NK-92 (cell line): ENCODE data around the gene ARRB2.

ENCODE experiments used
- DNase-seq: peaks from one replicate; lab custom pipeline; 2025; ENCODE audit not compliant: unreplicated experiment; lab: John Stamatoyannopoulos, UW

Gene ARRB2

GRCh38 chr17:4748686-4749085, 38.3 kb downstream of the ARRB2 start:
- no peak for DNase-seq

- DNase-seq, result no peak
Measured at GRCh38 chr17:4750606-4751005, 40.2 kb downstream of the ARRB2 start.

DNA sequence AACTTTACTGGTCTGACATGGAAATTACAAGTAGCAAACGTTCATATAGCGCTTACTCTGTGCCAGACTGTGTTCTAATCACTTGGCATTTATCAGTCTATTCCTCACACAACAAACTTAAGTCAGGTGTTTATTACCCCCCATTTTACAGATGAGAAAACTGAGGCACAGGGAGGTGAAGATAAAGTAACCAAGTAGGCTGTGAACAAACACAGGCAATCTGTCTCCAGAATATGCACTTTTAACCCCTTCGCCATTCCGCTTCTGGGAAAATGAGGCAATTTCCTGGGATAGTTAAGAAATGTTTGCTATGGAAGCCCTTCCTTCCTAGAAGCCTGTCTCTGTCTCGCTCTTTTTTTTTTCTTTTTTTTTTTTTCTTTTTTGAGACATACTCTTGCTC, 41.5 kb downstream of the ARRB2 start:
- no peak for DNase-seq

GRCh38 chr17:4753392-4753791, 43.0 kb downstream of the ARRB2 start:
- no peak for DNase-seq

DNA sequence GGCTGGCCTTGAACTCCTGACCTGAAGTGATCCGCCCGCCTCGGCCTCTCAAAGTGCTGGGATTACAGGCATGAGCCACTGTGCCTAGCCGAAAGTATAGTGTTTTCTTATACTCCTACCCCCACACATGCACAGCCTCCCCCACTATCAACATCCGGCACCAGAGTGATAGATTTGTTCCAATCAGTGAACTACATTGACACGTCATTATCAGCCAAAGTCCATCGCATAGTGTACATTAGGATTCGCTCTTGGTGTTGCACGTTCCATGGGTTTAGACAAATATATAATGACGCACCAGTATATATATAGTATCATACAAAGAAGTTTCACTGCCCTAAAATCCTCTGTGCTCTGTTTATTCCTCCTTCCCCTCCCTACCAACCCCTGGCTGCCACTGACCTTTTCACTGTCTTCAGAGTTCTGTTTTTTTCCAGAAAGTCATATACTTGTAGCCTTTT, 49.4 kb downstream of the ARRB2 start:
- no peak for DNase-seq

DNA sequence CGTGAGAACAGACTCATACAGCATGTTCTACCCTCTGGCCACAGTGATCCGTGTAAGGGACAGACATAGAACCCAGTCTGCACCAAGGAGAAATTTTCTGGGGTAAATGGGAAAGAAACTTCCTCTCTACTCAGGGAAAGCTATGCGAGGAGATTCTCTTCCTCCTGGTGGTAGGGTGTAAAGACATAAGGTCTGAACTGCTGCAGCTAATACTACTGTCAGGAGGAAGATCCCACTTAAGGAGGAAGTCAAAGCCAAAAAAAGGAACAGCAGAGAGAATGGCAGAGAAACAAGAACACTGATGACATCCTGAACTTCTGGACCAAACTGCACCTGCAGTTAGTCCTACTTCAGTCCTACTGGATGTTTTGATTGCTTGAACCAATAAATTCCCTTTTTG, 54.2 kb downstream of the ARRB2 start:
- DNase-seq, result no peak

GRCh38 chr17:4766201-4766600, 55.8 kb downstream of the ARRB2 start:
- DNase-seq, result no peak

DNA sequence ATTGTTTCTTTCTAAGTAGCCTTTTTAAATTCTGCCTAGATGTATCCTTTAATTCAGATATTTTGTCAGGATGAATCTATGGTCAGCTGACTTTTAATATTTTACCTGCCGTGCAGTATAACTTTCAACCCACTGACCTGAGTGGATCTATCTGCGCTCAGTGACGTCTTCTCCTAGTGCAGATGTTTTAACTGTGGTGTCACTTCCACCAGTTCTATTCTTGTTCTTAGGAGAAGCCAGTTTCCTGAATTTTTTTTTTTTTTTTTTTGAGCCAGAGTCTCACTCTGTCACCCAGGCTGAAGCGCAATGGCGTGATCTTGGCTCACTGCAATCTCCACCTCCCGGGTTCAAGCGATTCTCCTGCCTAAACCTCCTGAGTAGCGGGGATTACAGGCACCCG, 56.3 kb downstream of the ARRB2 start:
- DNase-seq, result no peak

GRCh38 chr17:4768298-4768697, 57.9 kb downstream of the ARRB2 start:
- DNase-seq, result no peak

DNA sequence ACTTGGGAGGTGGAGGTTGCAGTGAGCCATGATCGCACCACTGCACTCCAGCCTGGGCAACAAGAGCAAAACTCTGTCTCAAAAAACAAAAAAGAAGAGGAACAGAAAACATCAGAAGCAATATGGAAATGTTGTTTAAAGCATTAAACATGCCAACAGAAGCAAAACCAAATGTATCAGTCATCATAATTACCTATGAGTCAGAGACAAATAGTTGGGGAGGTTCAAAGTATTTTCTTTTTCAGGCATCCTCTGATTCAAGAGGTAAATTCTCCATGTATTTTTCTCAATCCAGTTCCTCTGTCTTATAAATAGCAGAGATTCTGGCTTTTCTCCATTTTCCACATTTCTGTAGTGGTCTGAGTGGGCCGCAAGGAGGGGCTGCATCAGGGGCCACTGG, 59.2 kb downstream of the ARRB2 start:
- DNase-seq, result no peak
